ENCODE measurements around the gene FAM110C.
"Not testable (repeated sequence)": the region's sequence is repeated elsewhere in the genome, so short reads cannot be mapped to it uniquely, and the experiment has no call there.

FAM110C gene

GRCh38 chr2:46471-47345 is at the start of gene FAM110C:
TSS of gene FAM110C (minus strand) at chr2:46505. CDS start at chr2:46385, 120 bp downstream.
- TF ChIP-seq POLR2A (IDR thresholded peaks at IDR 0.05; ENCODE audit: low read length) (no peak), GATA1 (IDR thresholded peaks at IDR 0.05; ENCODE audit: low read depth, low read length) (no peak)
- no peak for DNase-seq

- no peak for DNase-seq
- TF ChIP-seq GATA1 (IDR thresholded peaks at IDR 0.05; ENCODE audit: low read depth, low read length) (no peak), POLR2A (IDR thresholded peaks at IDR 0.05; ENCODE audit: low read length) (no peak)
Observed at GRCh38 chr2:92326-92725, 46.0 kb upstream of the FAM110C start.

GRCh38 chr2:90645-91312 is 44.5 kb upstream of the FAM110C start:
- TF ChIP-seq POLR2A (IDR thresholded peaks at IDR 0.05; ENCODE audit: low read length) (no peak), GATA1 (IDR thresholded peaks at IDR 0.05; ENCODE audit: low read depth, low read length) (no peak)
- DNase-seq = no peak

- no peak for DNase-seq
- no peak for TF ChIP-seq POLR2A (IDR thresholded peaks at IDR 0.05; ENCODE audit: low read length)
- TF ChIP-seq GATA1 (IDR thresholded peaks at IDR 0.05; ENCODE audit: low read depth, low read length) = no peak
Observed at GRCh38 chr2:85761-86160, 39.5 kb upstream of the FAM110C start.

- TF ChIP-seq POLR2A (IDR thresholded peaks at IDR 0.05; ENCODE audit: low read length) (no peak), GATA1 (IDR thresholded peaks at IDR 0.05; ENCODE audit: low read depth, low read length) (no peak)
- DNase-seq = no peak
Observed at GRCh38 chr2:84121-84520, 37.8 kb upstream of the FAM110C start.

GRCh38 chr2:80971-81736 is 34.8 kb upstream of the FAM110C start:
- no peak for DNase-seq
- TF ChIP-seq GATA1 (IDR thresholded peaks at IDR 0.05; ENCODE audit: low read depth, low read length) = no peak

GRCh38 chr2:80378-80777 is 34.1 kb upstream of the FAM110C start:
- no peak for DNase-seq
- TF ChIP-seq POLR2A (IDR thresholded peaks at IDR 0.05; ENCODE audit: low read length) = no peak
- no peak for TF ChIP-seq GATA1 (IDR thresholded peaks at IDR 0.05; ENCODE audit: low read depth, low read length)

GRCh38 chr2:71309-72035 is 25.2 kb upstream of the FAM110C start:
- TF ChIP-seq GATA1 (IDR thresholded peaks at IDR 0.05; ENCODE audit: low read depth, low read length) (no peak), POLR2A (IDR thresholded peaks at IDR 0.05; ENCODE audit: low read length) (no peak)
- no peak for DNase-seq

- no peak for DNase-seq
Observed at GRCh38 chr2:69366-70344, 23.4 kb upstream of the FAM110C start.

GRCh38 chr2:68637-69036 is 22.3 kb upstream of the FAM110C start:
- not testable (repeated sequence) for DNase-seq

More at GRCh38 chr2:69366-70344, 23.4 kb upstream of the FAM110C start:
- TF ChIP-seq GATA1 (IDR thresholded peaks at IDR 0.05; ENCODE audit: low read depth, low read length) = no peak
- TF ChIP-seq POLR2A (IDR thresholded peaks at IDR 0.05; ENCODE audit: low read length) = no peak

- DNase-seq = no peak
- TF ChIP-seq POLR2A (IDR thresholded peaks at IDR 0.05; ENCODE audit: low read length) = no peak
- TF ChIP-seq GATA1 (IDR thresholded peaks at IDR 0.05; ENCODE audit: low read depth, low read length) = no peak
Observed at GRCh38 chr2:66853-67252, 20.5 kb upstream of the FAM110C start.

- TF ChIP-seq GATA1 (IDR thresholded peaks at IDR 0.05; ENCODE audit: low read depth, low read length) = no peak
- no peak for TF ChIP-seq POLR2A (IDR thresholded peaks at IDR 0.05; ENCODE audit: low read length)
Observed at GRCh38 chr2:65121-65520, 18.8 kb upstream of the FAM110C start.

More at GRCh38 chr2:65121-65520, 18.8 kb upstream of the FAM110C start:
- DNase-seq = no peak

All from erythroblast (primary cell).